ENCODE results near the gene PDE1A. TPM values are rescaled to one million over a fixed set of nuclear protein-coding genes. Genes with fewer than 3 reads are reported as not detected.
A peak's percentile ranks its signal among the peaks of the same experiment; 100 is the strongest.

Gene PDE1A
- total RNA-seq, 1 donor, result 42.0 TPM

GRCh38 chr2:182351427-182351826, 75.4 kb downstream of the PDE1A start:
- no peak for TF ChIP-seq CTCF (IDR thresholded peaks at IDR 0.05; ENCODE audit: extremely low read depth, low read depth, low read length)
- no peaks in the 10 kb centered on the region for H3K9me3 ChIP-seq (ENCODE audit: low read depth, low read length)
- DNase-seq (ENCODE audit: insufficient read length, low spot score, missing footprints), result no peak
- no peak overlapping the region for H2AFZ ChIP-seq (ENCODE audit: low read length)
- no peak overlapping the region for H3K27ac ChIP-seq (ENCODE audit: low read depth, low read length)
- H3K4me1 ChIP-seq (ENCODE audit: insufficient read depth, low read length), result no peaks in the 10 kb centered on the region
- H3K4me3 ChIP-seq (ENCODE audit: insufficient read depth, low read length), result no peak overlapping the region
- no peaks in the 10 kb centered on the region for H3K27me3 ChIP-seq (ENCODE audit: insufficient read depth, low read length)
- H3K4me2 ChIP-seq (ENCODE audit: insufficient read depth, low read length), result no peak overlapping the region
- no peaks in the 10 kb centered on the region for H4K20me1 ChIP-seq (ENCODE audit: insufficient read depth, low read length)
- no peaks in the 10 kb centered on the region for H3K36me3 ChIP-seq (ENCODE audit: insufficient read depth, low read length)
- no peaks in the 10 kb centered on the region for H3K79me2 ChIP-seq (ENCODE audit: insufficient read depth, low read length)

DNA sequence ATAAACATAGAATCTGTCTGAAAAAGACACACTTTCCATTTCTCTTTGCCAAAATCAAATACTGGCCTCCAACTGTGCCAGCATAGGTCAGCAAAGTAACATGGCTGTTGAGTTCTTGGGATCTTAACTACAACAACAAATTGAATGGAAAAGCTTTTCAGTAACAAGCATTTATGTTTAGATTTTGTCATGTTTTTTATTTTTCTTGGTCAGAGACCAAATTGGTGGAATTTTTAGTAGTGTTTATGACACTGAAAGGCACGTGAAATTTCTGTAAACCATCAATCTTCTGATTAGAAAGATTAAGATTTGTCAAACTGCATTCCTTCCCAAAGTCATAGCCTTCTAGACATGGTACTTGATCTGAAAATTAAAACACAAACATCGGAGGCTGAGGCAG, 77.6 kb downstream of the PDE1A start:
- TF ChIP-seq CTCF (IDR thresholded peaks at IDR 0.05; ENCODE audit: extremely low read depth, low read depth, low read length), result no peak
- no peaks in the 10 kb centered on the region for H4K20me1 ChIP-seq (ENCODE audit: insufficient read depth, low read length)
- DNase-seq (ENCODE audit: insufficient read length, low spot score, missing footprints), result no peak
- H3K4me1 ChIP-seq (ENCODE audit: insufficient read depth, low read length), result no peaks in the 10 kb centered on the region
- H2AFZ ChIP-seq (ENCODE audit: low read length), result no peak overlapping the region
- no peaks in the 10 kb centered on the region for H3K27me3 ChIP-seq (ENCODE audit: insufficient read depth, low read length)
- no peak overlapping the region for H3K27ac ChIP-seq (ENCODE audit: low read depth, low read length)
- no peaks in the 10 kb centered on the region for H3K9me3 ChIP-seq (ENCODE audit: low read depth, low read length)
- no peaks in the 10 kb centered on the region for H3K36me3 ChIP-seq (ENCODE audit: insufficient read depth, low read length)
- no peak overlapping the region for H3K4me2 ChIP-seq (ENCODE audit: insufficient read depth, low read length)
- H3K4me3 ChIP-seq (ENCODE audit: insufficient read depth, low read length), result no peak overlapping the region
- H3K79me2 ChIP-seq (ENCODE audit: insufficient read depth, low read length), result no peaks in the 10 kb centered on the region

GRCh38 chr2:182345384-182345783, 81.5 kb downstream of the PDE1A start:
- no peaks in the 10 kb centered on the region for H3K79me2 ChIP-seq (ENCODE audit: insufficient read depth, low read length)
- no peak for TF ChIP-seq CTCF (IDR thresholded peaks at IDR 0.05; ENCODE audit: extremely low read depth, low read depth, low read length)
- H2AFZ ChIP-seq (ENCODE audit: low read length), result peak overlapping the region; percentile 19
- no peaks in the 10 kb centered on the region for H3K36me3 ChIP-seq (ENCODE audit: insufficient read depth, low read length)
- H3K27me3 ChIP-seq (ENCODE audit: insufficient read depth, low read length), result no peaks in the 10 kb centered on the region
- DNase-seq (ENCODE audit: insufficient read length, low spot score, missing footprints), result no peak
- no peaks in the 10 kb centered on the region for H4K20me1 ChIP-seq (ENCODE audit: insufficient read depth, low read length)
- no peak overlapping the region for H3K27ac ChIP-seq (ENCODE audit: low read depth, low read length)
- H3K4me2 ChIP-seq (ENCODE audit: insufficient read depth, low read length), result no peak overlapping the region
- no peaks in the 10 kb centered on the region for H3K9me3 ChIP-seq (ENCODE audit: low read depth, low read length)
- H3K4me1 ChIP-seq (ENCODE audit: insufficient read depth, low read length), result no peaks in the 10 kb centered on the region
- no peak overlapping the region for H3K4me3 ChIP-seq (ENCODE audit: insufficient read depth, low read length)

GRCh38 chr2:182330451-182331305, 96.2 kb downstream of the PDE1A start:
- DNase-seq (ENCODE audit: insufficient read length, low spot score, missing footprints), result peak; percentile 31
- Histone ChIP-seq H3K4me2 (ENCODE audit: insufficient read depth, low read length) (peak overlapping the region; percentile 52), H3K79me2 (ENCODE audit: insufficient read depth, low read length) (no peaks in the 10 kb centered on the region), H3K4me3 (ENCODE audit: insufficient read depth, low read length) (no peak overlapping the region), H3K27me3 (ENCODE audit: insufficient read depth, low read length) (no peaks in the 10 kb centered on the region), H4K20me1 (ENCODE audit: insufficient read depth, low read length) (no peaks in the 10 kb centered on the region), H2AFZ (ENCODE audit: low read length) (peak overlapping the region; percentile 71), H3K9me3 (ENCODE audit: low read depth, low read length) (no peaks in the 10 kb centered on the region), H3K27ac (ENCODE audit: low read depth, low read length) (peak overlapping the region; percentile 79), H3K4me1 (ENCODE audit: insufficient read depth, low read length) (peaks cover 9% of the 10 kb centered on the region), H3K36me3 (ENCODE audit: insufficient read depth, low read length) (no peaks in the 10 kb centered on the region)
- TF ChIP-seq CTCF (IDR thresholded peaks at IDR 0.05; ENCODE audit: extremely low read depth, low read depth, low read length), result no peak

All from osteoblast (primary cell).